HepG2 (cell line): ENCODE data around the gene DLX6. TPM values are rescaled to one million over a fixed set of nuclear protein-coding genes. Genes with fewer than 3 reads are reported as not detected.
A peak's percentile ranks its signal among the peaks of the same experiment; 100 is the strongest.

ENCODE experiments used
- DNMT1 ChIP-seq: sonication (generic); formaldehyde crosslinking; IDR thresholded peaks from 2 replicates; pipeline ENCODE4 v1.5.1; 2020; ENCODE audit warnings: mild to moderate bottlenecking, missing genetic modification reagents
- FOXC1 ChIP-seq: sonication (generic); formaldehyde crosslinking; IDR thresholded peaks from 2 replicates; pipeline ENCODE4 v1.8.0; 2022; ENCODE audit warnings: mild to moderate bottlenecking, missing genetic modification reagents, borderline replicate concordance
- JUNB ChIP-seq: sonication (generic); formaldehyde crosslinking; IDR thresholded peaks from 2 replicates; pipeline ENCODE4 v1.8.0; 2022; ENCODE audit warnings: missing genetic modification reagents, mild to moderate bottlenecking, borderline replicate concordance
- NFE2 ChIP-seq: sonication (generic); formaldehyde crosslinking; IDR thresholded peaks from 2 replicates; pipeline ENCODE4 v1.4.0; 2020; ENCODE audit warnings: missing genetic modification reagents
- PHF5A ChIP-seq: IDR thresholded peaks from one replicate; pipeline ENCODE4 v1.6.1; 2018; ENCODE audit warnings: low read depth, missing genetic modification reagents; ENCODE audit not compliant: unreplicated experiment
- TBX2 ChIP-seq: sonication (generic); formaldehyde crosslinking; IDR thresholded peaks from 2 replicates; pipeline ENCODE4 v1.5.0; 2020; ENCODE audit warnings: missing genetic modification reagents, mild to moderate bottlenecking, borderline replicate concordance
- ZFP82 ChIP-seq: sonication (generic); formaldehyde crosslinking; IDR thresholded peaks from 2 replicates; pipeline ENCODE4 v1.5.1; 2020; ENCODE audit warnings: mild to moderate bottlenecking, missing genetic modification reagents, borderline replicate concordance
- ZFY ChIP-seq: sonication (generic); formaldehyde crosslinking; IDR thresholded peaks from 2 replicates; pipeline ENCODE4 v1.4.0; 2020; ENCODE audit warnings: missing genetic modification reagents
- ZNF296 ChIP-seq: sonication (generic); formaldehyde crosslinking; conservative IDR thresholded peaks from 2 replicates; pipeline ENCODE4 v1.5.0; 2020; ENCODE audit warnings: mild to moderate bottlenecking, missing genetic modification reagents
- ZNF383 ChIP-seq: sonication (generic); formaldehyde crosslinking; IDR thresholded peaks from 2 replicates; pipeline ENCODE4 v1.4.0; 2020; ENCODE audit warnings: missing genetic modification reagents, mild to moderate bottlenecking, borderline replicate concordance
- ZNF547 ChIP-seq: sonication (generic); formaldehyde crosslinking; IDR thresholded peaks from 2 replicates; pipeline ENCODE4 v1.5.1; 2020; ENCODE audit warnings: mild to moderate bottlenecking, missing genetic modification reagents
- ZNF598 ChIP-seq: sonication (generic); formaldehyde crosslinking; IDR thresholded peaks from 2 replicates; pipeline ENCODE4 v1.5.1; 2020; ENCODE audit warnings: mild to moderate bottlenecking, missing genetic modification reagents, borderline replicate concordance
- ZNF713 ChIP-seq: sonication (generic); formaldehyde crosslinking; IDR thresholded peaks from 2 replicates; pipeline ENCODE4 v1.4.0; 2020; ENCODE audit warnings: mild to moderate bottlenecking, missing genetic modification reagents
- ZNF878 ChIP-seq: sonication (generic); formaldehyde crosslinking; IDR thresholded peaks from 2 replicates; pipeline ENCODE4 v1.8.1; 2023; ENCODE audit warnings: mild to moderate bottlenecking, missing genetic modification reagents, moderate library complexity
- ZSCAN31 ChIP-seq: sonication (generic); formaldehyde crosslinking; IDR thresholded peaks from 2 replicates; pipeline ENCODE4 v1.5.0; 2020; ENCODE audit warnings: low read depth, mild to moderate bottlenecking, missing genetic modification reagents
- polyA plus RNA-seq, 8 experiments: library from polyadenylated mRNA; depleted of rRNA in 3 of 8; stranded (reverse) in 7 of 8; unstranded in 1 of 8; fragments of >200 nt; fragmentation: Illumina TruSeq in 4 of 8; extraction: Trizol in 4 of 8; gene quantifications; 2 replicates each; pipeline versions ENCODE4 v1.2.1 to v1.2.3, GENCODE V29; 2011 to 2016; ENCODE audit warnings: low read depth in 4 of 8, missing spikeins in 1 of 8, mixed read lengths in 1 of 8; ENCODE audit not compliant: insufficient read depth in 1 of 8
- total RNA-seq, 5 experiments: library from RNA; depleted of rRNA; stranded (reverse); fragments of >200 nt; fragmentation: Illumina TruSeq; extraction: Trizol; gene quantifications; 2 replicates each; pipeline ENCODE4 v1.2.3, GENCODE V29; 2016; ENCODE audit warnings: low read depth in 1 of 5
- TF ChIP-seq, protein P1 (sequence below): sonication (generic); formaldehyde crosslinking; IDR thresholded peaks from 2 replicates; pipeline ENCODE4 v1.4.0; 2020; ENCODE audit warnings: missing genetic modification reagents
- TF ChIP-seq, protein P2 (sequence below): sonication (generic); formaldehyde crosslinking; IDR thresholded peaks from 2 replicates; pipeline ENCODE4 v1.8.0; 2022; ENCODE audit warnings: mild to moderate bottlenecking, missing genetic modification reagents, moderate library complexity
- TF ChIP-seq, protein P3 (sequence below): sonication (generic); formaldehyde crosslinking; IDR thresholded peaks from 2 replicates; pipeline ENCODE4 v1.5.0; 2020; ENCODE audit warnings: missing genetic modification reagents
- TF ChIP-seq, protein P4 (sequence below): IDR thresholded peaks from 2 replicates; pipeline ENCODE4 v1.6.1; 2016; ENCODE audit warnings: low read depth, missing genetic modification reagents, missing compliant biosample characterization

The DLX6 gene
- total and polyA plus RNA-seq, 2 of the 13 experiments (the other 11 are each of a cell fraction or from before 2014, with no cell fraction given) = 3.5 to 5.5 TPM

DNA sequence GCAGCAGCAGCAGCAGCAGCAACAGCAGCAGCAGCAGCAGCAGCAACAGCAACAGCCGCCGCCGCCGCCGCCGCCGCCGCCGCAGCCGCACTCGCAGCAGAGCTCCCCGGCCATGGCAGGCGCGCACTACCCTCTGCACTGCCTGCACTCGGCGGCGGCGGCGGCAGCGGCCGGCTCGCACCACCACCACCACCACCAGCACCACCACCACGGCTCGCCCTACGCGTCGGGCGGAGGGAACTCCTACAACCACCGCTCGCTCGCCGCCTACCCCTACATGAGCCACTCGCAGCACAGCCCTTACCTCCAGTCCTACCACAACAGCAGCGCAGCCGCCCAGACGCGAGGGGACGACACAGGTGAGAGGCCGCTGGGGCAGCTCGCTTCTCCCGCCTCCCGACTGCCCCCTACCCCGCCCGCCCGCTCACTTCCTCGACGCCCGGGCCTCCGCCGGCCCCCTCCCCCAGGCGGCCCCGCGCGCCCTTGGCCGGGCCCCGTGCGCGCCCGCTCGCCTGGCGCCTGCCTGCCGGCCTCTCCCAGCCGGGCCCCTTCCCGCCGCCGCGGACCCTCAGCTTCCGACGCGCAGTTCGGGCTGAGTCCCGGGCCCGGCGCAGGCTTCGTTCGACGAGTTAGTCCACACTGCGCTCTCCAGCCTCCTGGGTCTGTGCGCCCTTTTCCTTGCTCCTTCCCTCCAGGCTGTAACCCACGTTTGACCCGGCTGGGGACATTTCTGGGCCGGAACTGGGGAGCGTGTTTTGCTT is 882 bp downstream of the DLX6 start (continued):
- no peak; the same call in 1 of the 2 replicates for TF ChIP-seq ZNF598 (CRISPR knock-in tag)
- no peak for TF ChIP-seq ZNF713 (CRISPR knock-in tag)
- TF ChIP-seq, protein P1, sequence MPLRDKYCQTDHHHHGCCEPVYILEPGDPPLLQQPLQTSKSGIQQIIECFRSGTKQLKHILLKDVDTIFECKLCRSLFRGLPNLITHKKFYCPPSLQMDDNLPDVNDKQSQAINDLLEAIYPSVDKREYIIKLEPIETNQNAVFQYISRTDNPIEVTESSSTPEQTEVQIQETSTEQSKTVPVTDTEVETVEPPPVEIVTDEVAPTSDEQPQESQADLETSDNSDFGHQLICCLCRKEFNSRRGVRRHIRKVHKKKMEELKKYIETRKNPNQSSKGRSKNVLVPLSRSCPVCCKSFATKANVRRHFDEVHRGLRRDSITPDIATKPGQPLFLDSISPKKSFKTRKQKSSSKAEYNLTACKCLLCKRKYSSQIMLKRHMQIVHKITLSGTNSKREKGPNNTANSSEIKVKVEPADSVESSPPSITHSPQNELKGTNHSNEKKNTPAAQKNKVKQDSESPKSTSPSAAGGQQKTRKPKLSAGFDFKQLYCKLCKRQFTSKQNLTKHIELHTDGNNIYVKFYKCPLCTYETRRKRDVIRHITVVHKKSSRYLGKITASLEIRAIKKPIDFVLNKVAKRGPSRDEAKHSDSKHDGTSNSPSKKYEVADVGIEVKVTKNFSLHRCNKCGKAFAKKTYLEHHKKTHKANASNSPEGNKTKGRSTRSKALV = no peak; the same call in 1 of the 2 replicates
- TF ChIP-seq, protein P2, sequence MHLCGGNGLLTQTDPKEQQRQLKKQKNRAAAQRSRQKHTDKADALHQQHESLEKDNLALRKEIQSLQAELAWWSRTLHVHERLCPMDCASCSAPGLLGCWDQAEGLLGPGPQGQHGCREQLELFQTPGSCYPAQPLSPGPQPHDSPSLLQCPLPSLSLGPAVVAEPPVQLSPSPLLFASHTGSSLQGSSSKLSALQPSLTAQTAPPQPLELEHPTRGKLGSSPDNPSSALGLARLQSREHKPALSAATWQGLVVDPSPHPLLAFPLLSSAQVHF (CRISPR knock-in tag) = no peak
- 0 out of 2 replicates have a peak, but pooled peaks have one; percentile 31 for TF ChIP-seq FOXC1 (CRISPR knock-in tag)
- TF ChIP-seq ZFY = peak; percentile 75
- no peak for TF ChIP-seq JUNB (CRISPR knock-in tag)
- TF ChIP-seq ZNF383 (CRISPR knock-in tag) = no peak
- no peak for TF ChIP-seq ZFP82
- TF ChIP-seq, protein P3, sequence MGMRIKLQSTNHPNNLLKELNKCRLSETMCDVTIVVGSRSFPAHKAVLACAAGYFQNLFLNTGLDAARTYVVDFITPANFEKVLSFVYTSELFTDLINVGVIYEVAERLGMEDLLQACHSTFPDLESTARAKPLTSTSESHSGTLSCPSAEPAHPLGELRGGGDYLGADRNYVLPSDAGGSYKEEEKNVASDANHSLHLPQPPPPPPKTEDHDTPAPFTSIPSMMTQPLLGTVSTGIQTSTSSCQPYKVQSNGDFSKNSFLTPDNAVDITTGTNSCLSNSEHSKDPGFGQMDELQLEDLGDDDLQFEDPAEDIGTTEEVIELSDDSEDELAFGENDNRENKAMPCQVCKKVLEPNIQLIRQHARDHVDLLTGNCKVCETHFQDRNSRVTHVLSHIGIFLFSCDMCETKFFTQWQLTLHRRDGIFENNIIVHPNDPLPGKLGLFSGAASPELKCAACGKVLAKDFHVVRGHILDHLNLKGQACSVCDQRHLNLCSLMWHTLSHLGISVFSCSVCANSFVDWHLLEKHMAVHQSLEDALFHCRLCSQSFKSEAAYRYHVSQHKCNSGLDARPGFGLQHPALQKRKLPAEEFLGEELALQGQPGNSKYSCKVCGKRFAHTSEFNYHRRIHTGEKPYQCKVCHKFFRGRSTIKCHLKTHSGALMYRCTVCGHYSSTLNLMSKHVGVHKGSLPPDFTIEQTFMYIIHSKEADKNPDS (CRISPR knock-in tag) = no peak
- no peak for TF ChIP-seq ZNF878 (CRISPR knock-in tag)
- TF ChIP-seq DNMT1 (CRISPR knock-in tag) = no peak
- TF ChIP-seq PHF5A (CRISPR knock-in tag) = no peak
- no peak for TF ChIP-seq NFE2 (CRISPR knock-in tag)
- peak; percentile 26; the same call in 1 of the 2 replicates for TF ChIP-seq ZSCAN31 (CRISPR knock-in tag)
- TF ChIP-seq TBX2 (CRISPR knock-in tag) = peak; percentile 21; the same call in 1 of the 2 replicates
- no peak for TF ChIP-seq ZNF296 (CRISPR knock-in tag)
- TF ChIP-seq, protein P4, sequence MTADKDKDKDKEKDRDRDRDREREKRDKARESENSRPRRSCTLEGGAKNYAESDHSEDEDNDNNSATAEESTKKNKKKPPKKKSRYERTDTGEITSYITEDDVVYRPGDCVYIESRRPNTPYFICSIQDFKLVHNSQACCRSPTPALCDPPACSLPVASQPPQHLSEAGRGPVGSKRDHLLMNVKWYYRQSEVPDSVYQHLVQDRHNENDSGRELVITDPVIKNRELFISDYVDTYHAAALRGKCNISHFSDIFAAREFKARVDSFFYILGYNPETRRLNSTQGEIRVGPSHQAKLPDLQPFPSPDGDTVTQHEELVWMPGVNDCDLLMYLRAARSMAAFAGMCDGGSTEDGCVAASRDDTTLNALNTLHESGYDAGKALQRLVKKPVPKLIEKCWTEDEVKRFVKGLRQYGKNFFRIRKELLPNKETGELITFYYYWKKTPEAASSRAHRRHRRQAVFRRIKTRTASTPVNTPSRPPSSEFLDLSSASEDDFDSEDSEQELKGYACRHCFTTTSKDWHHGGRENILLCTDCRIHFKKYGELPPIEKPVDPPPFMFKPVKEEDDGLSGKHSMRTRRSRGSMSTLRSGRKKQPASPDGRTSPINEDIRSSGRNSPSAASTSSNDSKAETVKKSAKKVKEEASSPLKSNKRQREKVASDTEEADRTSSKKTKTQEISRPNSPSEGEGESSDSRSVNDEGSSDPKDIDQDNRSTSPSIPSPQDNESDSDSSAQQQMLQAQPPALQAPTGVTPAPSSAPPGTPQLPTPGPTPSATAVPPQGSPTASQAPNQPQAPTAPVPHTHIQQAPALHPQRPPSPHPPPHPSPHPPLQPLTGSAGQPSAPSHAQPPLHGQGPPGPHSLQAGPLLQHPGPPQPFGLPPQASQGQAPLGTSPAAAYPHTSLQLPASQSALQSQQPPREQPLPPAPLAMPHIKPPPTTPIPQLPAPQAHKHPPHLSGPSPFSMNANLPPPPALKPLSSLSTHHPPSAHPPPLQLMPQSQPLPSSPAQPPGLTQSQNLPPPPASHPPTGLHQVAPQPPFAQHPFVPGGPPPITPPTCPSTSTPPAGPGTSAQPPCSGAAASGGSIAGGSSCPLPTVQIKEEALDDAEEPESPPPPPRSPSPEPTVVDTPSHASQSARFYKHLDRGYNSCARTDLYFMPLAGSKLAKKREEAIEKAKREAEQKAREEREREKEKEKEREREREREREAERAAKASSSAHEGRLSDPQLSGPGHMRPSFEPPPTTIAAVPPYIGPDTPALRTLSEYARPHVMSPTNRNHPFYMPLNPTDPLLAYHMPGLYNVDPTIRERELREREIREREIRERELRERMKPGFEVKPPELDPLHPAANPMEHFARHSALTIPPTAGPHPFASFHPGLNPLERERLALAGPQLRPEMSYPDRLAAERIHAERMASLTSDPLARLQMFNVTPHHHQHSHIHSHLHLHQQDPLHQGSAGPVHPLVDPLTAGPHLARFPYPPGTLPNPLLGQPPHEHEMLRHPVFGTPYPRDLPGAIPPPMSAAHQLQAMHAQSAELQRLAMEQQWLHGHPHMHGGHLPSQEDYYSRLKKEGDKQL = no peak
- no peak for TF ChIP-seq ZNF547 (CRISPR knock-in tag)
